Gastrocnemius medialis (tissue), 4 donors: ENCODE data around the gene FGF4.

Experiments
- POLR2A ChIP-seq, 2 donors: fragments of 450-650 bp; IDR thresholded peaks; one replicate each; pipeline ENCODE4 v1.6.1; 2017; ENCODE audit warnings: antibody characterized with exemption in 2 of 2, mild to moderate bottlenecking in 2 of 2, moderate library complexity in 2 of 2
- TF ChIP-seq, protein P1 (sequence below), 5 experiments: fragments of 450-650 bp in 3 of 5; fragments of 200-600 bp in 2 of 5; sonication (generic) in 2 of 5; IDR thresholded peaks in 4 of 5; conservative IDR thresholded peaks in 1 of 5; 1 replicate in 4 of 5; 2 replicates in 1 of 5; pipeline ENCODE4 v1.5.1; 2016 to 2019; ENCODE audit warnings: antibody characterized with exemption in 5 of 5, mild to moderate bottlenecking in 3 of 5, moderate library complexity in 3 of 5

DNA sequence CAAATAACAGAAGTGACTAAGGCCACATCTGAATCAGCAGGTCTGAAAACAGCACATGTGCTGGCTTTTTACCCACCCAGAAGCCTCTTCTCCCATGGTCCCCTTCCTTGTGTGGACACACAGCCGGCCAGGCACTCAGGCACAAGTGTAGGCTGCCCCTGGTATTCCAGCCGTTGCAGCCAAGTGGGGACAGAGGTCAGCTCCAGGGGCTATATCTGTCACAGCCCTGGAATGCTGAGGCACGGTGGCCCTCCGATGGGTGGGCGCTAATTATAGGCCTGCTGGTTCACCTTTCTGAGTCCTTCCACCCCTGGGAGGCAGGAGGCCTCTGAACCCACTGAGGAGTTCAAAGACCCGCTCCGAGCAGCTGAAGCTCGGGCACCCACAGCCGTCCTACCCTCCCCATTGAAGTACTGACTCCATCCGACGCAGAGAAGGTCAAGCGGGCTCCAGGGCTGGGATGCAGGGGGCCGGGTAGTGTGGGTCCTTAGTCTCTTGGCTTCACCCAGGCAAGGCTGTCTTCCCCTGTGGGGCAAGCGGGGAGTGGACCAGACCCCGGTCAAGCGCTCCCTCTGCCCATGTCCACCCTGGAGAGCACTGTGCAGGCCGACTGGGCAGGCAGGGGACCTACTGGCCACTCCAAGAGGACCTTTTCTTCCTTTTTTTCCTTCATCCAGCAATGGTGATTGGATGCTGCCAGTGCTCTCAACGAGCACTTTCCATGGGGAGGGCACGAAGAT lies 29.8 kb upstream of the FGF4 start:
- no peak for TF ChIP-seq POLR2A (IDR thresholded peaks at IDR 0.05)
- TF ChIP-seq, protein P1, sequence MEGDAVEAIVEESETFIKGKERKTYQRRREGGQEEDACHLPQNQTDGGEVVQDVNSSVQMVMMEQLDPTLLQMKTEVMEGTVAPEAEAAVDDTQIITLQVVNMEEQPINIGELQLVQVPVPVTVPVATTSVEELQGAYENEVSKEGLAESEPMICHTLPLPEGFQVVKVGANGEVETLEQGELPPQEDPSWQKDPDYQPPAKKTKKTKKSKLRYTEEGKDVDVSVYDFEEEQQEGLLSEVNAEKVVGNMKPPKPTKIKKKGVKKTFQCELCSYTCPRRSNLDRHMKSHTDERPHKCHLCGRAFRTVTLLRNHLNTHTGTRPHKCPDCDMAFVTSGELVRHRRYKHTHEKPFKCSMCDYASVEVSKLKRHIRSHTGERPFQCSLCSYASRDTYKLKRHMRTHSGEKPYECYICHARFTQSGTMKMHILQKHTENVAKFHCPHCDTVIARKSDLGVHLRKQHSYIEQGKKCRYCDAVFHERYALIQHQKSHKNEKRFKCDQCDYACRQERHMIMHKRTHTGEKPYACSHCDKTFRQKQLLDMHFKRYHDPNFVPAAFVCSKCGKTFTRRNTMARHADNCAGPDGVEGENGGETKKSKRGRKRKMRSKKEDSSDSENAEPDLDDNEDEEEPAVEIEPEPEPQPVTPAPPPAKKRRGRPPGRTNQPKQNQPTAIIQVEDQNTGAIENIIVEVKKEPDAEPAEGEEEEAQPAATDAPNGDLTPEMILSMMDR (IDR thresholded peaks at IDR 0.05 in 4 of 5, conservative IDR thresholded peaks at IDR 0.05 in 1 of 5), result no peak
